Endometrial microvascular endothelial cells (primary cell): ENCODE measurements around the gene P4HA2. TPM values are rescaled to one million over a fixed set of nuclear protein-coding genes. Genes with fewer than 3 reads are reported as not detected.

Experiments used
- in situ Hi-C: cut with HindIII; loops from 2 replicates; pipeline ENCODE4 v1.10.0; 2017; ENCODE audit warnings: low sequenced_read_pairs, low pct_unique_long_range_greater_than_20kb; ENCODE audit errors: inconsistent ontology term
- total RNA-seq: library from RNA; depleted of rRNA; stranded (reverse); fragments of >200 nt; gene quantifications from one replicate; pipeline ENCODE4 v1.2.3, GENCODE V29; 2015; ENCODE audit errors: inconsistent ontology term

P4HA2 gene
- total RNA-seq, 1 donor from 2014 or later: 49.0 TPM

DNA sequence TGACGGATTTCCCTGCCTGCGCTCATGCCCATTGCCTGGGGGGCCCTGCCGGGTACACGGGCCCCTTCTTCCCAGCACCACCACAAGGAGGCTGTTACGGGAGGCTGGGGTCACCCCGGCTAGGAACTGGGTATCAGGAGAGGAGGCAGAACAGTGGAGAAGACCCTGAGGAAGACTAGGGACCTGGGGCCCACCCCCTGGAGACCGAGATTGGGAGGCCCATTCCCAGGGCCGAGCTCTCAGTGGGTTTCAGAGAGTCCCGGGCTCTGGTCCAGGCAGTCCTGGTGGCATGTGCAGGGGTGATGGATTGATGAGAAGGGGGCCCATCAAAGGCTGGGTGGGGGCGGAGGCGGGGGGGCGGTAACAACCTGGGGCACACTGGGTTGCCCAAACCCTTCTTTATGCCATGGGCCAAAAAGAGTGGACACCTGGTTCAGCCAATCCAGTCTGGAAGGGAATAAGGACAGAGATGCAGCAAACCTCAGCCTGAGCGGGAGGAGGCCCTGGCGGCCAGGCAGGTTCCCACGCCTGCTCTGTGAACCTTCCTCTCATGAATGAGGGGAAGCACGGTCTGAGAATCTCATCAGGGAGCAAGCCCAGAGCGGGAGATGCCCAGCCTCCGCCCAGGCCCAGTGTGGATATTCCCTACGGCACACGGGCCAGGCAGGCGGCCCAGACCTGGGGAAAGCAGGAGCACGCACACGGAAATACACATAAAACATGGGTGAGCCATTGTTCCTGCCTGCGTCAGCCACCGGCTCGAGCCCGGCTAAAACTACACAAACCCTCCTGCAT is 785 bp upstream of the P4HA2 start:
- in situ Hi-C loops: no loop called here

DNA sequence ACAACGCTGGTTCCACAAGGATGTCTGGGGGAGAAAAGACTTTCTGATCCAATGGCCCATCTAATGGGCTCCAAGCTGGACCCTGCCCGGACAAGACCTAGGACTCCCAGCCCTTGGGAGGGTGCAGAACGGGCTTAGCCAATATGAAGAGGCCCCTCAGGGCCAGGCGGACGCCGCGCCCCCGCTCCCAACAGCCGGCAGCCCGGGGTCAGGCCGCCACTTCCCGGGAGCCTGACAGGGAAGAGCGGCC is 493 bp downstream of the P4HA2 start:
- in situ Hi-C loops: no loop called here

DNA sequence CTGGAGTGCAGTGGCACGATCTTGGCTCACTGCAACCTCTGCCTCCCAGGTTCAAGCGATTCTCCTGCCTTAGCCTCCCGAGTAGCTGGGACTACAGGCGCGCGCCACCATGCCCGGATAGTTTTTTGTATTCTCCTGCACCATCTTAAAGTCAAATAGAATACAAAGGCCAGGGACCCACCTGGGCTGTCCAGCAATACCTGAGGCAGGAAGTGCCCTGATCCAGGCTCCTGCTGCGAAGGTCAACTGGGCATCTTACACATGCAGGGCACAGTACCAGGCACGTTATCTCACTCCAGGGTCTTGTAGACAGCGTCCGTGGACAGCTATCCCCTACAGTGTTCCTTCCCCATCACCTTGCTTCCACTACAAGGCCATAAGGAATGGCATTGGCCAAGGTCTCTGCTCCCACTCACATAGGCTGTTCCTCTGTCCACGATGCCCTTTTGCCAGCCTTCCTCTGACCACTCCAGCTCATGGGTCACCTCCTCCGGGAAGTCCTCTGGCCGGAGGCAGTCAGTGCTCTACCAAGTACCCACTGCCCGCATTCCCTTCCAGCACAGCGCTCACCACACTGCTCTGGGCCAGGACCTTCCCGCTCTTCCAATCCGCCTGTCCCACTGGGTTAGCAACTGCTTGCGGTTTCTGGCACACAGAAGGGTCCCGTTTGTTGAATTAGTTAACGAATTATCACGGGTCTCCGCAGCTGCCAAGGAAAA is 978 bp downstream of the P4HA2 start:
- in situ Hi-C loops: no loop called here

DNA sequence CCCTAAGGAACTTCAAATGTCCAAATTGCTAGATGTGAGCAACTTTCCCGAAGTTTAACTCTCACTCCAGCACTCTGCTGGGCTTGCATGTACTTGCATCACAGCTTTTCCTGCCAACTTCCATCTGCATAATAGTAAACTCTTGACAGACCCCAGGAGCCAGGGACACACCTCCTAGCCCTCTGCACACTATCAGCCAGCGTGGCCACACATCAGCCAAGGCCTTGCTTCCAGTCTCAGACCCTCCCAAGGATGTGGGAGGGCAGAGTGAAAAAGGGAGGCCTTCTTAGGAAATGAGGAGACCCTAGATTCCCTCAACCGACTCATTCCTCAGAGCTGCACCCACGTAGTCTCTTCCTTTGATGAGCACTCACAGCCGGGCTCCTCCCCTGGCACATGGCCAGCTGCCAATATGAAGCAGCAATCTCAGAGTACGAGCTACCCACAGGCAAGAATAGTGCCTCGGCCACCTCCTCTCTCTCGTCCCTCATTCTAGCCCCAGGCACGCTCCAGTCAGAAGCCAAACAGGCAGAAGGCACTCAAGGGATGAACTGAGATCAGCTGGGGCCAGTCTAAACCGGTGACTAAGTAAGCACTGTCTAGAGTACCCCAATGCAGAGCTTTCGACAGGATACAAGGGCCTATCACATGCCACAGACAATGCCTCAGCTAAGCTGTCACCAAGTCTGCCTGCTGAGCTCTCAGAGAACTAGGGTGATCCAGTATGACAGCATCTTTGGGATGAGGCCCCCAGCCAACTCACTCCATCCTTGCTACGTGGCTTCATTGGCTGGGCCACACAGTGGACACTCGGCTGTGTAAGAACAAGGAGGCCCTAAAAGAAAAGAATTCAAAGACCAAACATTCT is 2.3 kb downstream of the P4HA2 start:
- in situ Hi-C loops: no loop called here

DNA sequence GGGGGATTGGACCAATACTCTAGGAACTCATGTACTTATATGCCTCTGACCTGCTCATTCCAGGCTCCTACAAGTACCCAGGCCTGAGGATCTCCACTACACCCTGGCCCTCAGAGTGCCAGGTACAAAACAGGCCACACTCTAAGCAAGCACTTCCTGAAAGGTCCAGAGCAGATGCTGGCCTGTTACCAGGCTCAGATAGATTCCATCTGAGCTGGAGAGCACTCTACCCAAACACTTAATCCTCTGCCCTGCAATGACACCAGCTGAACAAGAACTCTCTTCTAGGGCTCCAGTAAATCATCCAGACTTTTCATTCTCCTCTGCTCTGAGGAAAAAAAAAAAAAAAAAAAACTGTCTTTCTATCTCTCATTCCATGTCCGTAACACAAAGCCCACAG is 2.9 kb downstream of the P4HA2 start:
- in situ Hi-C loops: no loop called here

DNA sequence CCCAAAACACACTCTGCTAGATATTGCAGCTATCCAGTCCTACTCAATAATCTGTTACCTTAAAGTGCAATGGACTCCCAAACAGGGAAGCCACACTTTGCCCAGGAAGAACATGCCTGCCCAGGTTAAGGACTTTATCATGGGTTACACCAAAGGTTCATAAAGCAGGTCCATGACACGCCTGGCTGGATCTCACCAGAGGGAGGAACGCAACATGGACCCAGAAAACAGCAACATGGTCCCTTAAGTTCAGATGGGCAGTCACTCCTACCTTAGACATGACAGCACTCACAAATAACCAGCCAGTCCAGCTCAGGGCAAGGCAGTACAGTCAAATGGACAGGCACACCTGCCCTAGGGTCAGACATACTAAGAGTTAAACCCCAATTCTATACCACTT is 3.8 kb downstream of the P4HA2 start:
- in situ Hi-C loops: no loop called here

DNA sequence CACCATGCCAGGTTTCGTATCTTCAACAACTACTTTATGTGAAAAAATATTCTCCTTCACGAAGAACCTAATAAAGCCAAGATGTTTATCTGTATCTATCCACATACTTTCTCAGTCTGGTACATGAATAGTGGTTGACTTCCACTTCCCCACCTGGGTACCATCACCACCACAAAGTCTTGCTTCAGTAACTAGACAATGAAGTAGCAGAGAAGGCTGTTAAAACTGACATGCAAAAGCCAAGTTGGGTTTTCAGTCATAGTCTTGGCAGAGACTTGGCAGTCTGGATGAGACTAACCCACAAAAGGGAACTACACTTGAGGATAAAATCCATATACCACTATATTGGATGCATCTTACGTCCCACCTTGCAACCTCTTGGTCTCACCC is 5.0 kb downstream of the P4HA2 start:
- in situ Hi-C loops: no loop called here

DNA sequence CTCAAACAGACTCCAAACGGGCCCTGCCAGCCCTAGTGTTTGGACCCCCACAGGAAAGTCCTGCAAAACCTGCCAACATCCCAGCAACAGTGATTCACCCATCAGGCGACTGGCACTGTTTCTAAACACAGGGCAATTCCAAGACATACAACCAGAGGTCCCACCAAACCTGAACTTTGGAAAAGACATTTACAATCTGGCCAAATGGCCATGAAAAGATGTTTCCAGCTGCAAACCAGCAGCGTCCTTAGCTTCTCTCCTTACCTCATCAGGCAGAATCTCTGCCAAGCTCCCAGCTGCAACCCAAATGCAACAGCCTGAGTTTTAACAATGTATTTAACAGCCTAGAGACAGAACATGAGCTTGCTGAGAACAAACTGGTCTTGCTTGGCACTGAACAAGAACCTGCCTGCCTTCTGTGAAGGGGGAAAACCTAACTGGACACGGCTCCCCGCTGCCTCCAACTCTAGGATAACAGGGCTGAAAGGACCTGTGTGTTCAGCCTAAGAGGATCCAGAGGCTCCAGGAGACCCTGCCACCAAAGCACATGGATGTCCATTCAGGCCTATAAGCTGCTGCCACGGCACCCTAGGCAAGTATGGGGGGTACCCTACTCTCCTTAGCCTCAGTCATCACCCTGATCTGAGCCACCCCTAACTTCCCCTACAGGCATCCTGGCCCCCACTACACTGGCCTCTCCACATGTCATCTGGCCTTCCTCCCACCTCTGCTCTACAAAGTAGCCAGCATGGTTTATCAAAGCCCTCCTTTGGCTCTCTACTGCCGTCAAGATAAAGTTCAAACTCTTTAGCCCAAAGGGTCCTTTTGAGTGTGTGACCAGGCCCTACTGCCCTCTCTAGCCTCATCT is 5.6 kb downstream of the P4HA2 start:
- in situ Hi-C loops: no loop called here

DNA sequence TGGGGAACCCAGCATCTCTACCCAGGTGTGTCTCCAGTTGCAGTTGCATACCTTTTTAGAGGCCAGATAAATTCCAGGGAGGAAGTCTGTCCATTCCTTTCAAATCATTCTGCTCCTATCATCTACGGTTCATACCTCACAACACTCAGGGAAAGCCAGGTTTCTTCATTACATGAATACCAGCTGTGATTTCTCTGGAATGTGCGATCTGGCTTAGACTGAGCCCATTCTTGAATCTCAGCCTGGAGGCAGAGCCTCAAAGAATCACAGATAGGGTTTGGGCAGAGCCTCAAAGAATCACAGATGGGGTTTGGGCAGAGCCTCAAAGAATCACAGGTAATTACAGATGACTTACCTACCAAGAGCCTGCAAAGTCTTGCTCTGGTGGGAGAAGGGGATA is 7.2 kb downstream of the P4HA2 start:
- in situ Hi-C loops: no loop called here

DNA sequence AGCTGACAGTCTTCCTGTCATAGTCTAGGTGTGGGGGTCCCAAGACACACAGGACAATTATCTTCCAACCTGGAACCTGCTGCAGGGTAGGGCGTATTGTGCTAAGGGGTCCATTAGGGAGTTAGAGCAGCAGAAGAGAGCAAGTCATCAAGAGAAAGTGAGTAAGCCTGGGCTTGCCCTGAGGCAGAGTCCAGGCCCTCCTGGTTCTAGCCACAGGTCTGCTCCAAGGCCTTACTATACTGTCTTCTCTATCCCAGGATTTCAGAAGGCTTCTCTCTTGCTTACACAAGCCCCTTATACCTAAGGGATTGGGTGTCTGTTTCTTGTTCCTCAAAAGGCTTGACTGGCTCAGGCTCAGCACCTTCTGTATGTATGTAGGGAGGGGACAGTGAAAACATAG is 7.7 kb downstream of the P4HA2 start:
- in situ Hi-C loops: no loop called here

DNA sequence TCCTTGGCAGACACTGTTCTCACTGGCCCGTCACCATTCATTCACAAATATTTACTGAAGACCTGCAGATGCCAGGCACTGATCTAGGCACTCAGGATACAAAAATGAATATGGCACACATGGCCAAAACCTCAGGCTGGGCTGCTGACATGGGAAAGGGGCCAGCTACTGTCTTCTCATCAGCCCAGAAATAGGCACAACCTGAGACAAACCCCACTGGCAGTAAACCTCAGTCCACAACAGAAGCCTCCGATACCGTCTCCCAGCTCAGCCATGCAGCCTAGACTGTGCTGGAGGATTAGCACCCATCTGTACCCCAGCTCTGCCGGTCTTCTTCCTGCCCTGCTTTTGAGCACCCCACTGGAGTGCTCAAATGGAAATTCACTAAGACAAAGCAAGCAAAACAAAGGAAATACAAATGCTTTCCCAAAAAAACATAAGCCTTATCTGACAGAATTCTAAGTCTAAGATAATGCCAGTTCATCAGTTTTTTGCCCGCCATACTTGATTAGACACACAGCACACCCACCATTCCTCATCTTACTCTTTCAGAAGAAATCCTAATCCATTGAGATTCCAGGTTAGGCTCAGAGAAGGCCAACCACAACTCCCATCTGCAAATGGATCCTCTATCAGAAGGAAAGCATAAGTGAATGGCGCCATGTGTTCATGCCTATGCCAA is 8.2 kb downstream of the P4HA2 start:
- in situ Hi-C loops: no loop called here

DNA sequence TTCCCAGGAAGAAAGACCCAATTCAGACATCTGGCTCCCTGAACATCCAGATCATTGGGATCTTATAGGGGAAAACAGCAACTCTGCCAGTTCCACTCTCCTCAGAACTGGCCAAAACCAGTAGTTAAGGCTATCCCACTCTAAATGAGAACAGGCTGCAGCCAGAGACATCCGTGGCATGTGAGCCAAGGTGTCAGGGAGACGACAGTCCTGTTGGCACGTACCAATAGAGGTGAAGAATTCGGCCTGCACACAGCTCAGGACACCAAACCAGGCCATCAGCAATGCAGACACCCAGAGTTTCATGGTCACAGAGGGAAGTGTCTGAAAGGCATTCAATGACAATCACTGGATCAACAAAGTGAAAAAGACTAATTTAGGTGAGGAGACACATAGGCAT is 9.3 kb downstream of the P4HA2 start:
- in situ Hi-C loops: no loop called here

DNA sequence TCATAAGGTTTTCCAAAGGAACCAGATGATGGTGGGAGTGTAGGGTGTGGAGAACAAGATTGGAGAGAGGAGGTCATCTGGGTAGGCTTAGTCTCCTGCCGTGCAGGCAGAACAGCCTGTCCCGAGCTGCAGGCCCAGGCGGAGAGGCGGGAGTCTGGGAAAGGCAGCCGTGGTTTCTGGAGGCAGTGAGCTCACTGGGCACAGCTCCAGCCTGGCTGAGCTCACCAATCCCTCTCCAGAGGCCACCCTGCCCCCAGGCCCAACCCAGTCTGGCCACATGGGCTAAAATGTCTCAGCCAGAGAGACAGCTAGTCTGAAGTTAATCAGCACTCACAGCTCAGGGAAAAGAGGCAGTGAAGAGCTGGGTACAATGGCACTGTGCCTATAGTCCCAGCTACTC is 12.3 kb downstream of the P4HA2 start:
- in situ Hi-C loops: no loop called here

DNA sequence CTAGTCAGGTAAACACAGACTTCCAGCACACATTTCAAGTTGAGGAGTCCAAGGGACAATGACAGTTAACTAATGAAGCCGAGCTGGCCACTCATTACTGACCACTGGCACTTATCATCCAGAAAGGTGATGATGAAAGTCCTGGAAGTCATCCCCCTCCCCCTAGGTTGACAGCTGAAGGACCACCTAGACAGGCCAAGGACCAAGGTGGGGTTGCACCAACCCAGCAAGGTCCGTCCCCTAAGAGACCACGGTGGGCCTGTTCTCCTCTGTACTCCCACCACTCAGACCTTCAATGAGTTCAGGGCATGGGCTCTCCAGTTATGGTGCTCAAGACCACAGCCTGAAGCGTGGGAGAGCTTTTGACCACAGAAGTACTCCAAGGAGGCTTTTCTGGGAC is 13.2 kb downstream of the P4HA2 start:
- in situ Hi-C loops: no loop called here

DNA sequence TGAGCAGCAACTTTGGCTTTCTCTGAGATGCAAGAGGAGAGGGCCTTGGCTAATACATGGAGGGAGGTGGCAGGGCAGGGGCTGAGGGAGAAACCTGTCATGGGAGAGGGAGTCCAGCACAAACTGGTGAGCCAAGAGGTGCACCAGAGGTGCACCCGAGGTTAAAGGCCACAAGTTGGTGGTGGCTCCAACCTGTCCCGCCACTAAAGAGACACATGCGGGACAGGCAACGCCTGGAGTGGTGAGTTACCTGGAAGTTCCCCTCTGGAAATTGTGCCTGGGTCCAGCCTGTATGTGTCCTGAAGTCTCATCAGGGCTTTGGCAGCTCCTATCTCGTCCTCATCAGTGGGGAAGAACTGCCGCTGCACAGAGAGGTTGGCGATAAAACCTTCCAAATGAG is 14.0 kb downstream of the P4HA2 start:
- in situ Hi-C loops: no loop called here

DNA sequence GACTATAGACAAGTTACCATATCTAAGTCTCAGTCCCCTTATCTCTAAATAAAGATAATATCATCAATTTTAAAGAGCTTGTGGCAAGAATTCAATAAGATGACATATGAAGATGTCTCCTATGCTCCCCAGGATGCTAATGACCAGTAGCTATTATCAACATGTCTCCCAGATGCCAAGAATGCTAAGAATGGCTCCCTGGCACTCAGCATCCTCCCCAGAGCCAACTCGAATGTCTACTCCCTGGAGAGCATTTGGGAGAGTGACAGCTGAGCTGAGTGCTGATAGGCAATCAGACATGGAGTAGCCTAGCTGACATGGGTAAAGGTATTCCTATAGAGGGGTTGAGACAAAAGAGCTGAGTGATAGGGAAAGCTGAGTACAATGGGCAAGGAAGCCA is 15.9 kb downstream of the P4HA2 start:
- in situ Hi-C loops: no loop called here

DNA sequence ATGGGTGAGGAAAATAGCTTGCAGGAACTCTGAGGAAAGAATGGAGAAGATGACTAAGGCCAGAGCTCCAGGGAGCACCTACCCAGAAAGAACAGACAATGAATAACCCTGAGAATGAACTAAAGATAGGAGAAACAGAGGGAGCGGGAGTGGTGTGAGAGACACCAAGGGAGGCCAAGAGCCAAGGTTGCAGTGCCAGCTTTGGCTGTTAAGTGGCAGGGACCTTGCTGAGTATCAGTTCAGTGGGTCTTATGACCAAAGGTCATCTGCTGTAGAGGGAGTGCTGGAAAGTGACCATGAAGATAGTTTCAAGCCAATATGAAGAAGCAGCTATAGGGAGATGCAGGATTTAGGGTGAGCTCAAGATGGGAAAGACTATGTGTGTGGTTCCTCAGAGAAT is 16.7 kb downstream of the P4HA2 start:
- in situ Hi-C loops: no loop called here

DNA sequence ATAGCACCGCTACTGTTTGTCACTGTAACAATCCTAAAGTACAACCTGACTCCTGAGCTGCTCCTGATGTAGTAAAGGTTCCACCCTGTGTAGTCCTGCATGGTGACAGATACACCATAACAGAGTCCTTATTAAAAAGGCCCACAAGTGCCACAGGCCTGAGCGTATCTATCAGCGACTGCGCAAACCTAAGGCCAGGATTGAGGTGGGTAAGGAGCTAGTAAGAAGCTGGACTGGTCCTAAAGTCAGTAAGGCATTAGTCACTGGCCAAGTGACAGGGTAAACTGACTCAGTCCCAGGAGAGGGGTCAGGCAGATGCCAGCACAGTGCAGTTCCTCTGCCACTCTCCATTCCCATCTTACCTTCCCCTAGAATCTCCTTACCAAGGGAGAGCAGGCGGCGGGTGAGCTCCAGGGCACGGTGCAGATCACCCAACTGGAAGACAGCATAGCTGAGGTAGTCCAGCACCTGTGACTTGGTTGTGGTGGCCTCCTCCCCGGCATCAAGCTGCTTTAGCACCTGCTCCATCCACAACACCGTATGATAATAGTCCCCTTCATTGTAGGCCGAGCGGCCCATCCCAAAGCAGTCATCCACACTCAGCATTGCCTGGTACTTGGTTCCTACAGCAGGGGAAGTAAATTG is 17.6 kb downstream of the P4HA2 start:
- in situ Hi-C loops: no loop called here
